GM18517 (cell line): Measurements from ENCODE around the gene PRLH.

Source experiments
- ATAC-seq: cut with Tn5 transposase; IDR thresholded peaks from one replicate; pipeline ENCODE4 v1.9.1; 2021; ENCODE audit warnings: mild to moderate bottlenecking, moderate library complexity; ENCODE audit not compliant: unreplicated experiment

PRLH gene

DNA sequence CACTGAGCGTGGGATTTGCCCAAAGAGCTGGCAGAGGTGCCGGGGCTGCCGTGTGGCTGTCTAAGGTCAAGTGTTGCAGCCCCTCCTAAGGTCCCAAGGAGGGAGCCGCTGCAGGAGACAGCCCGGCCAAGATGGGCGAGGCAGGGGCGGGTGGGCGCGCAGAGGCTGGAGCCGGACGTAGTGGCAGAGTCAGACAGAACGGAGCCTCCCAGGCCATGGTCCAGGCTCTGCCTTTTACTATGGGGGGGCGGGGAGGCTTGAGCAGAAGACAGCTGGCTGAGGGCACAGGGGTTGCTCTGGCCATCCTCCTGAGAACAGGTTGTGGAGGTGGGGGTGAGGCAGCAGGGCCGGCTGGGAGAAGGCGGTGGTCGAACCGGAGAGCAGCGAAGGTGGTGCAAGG lies 27.5 kb upstream of the PRLH start:
- ATAC-seq = no peak

DNA sequence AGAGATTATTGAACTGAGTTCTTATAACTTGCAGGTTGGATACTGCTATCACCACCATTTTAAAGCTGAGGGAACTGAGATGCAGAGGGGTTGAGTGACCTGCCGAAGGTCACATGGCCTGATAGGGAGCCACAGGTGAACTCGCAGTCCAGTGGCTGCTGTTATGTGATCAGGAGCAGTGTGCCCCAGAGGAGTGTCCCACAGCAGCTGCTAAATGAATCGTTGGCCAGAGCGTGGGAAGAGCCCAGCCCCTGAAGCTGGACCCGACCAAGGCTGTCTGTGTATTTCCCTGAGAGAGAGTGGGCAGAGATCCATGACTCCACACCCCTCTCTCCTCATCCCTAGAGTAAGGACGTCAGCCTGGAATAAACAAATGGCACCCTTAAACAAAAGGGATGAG lies 26.7 kb upstream of the PRLH start:
- ATAC-seq = no peak

DNA sequence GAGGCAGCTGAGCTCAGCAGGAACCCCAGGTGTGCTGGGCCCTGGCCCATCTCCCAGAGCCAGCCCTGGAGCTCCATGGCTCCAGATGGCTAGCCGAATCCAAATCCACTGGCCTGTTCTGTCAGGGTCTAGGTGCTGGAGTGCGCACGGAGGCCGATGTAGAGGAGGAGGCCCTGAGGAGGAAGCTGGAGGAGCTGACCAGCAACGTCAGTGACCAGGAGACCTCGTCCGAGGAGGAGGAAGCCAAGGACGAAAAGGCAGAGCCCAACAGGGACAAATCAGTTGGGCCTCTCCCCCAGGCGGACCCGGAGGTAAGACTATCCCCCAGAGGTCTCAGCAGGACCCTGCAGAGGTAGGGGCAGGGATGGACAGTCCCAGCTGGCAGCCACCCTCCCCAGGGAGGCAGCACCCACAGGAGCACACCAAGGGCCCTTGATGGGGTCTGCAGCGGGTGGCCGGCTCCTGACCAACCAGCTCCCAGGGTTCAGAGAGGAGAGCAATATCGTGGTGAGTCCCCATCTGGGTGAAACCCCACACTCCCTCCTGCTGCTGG lies 26.1 kb upstream of the PRLH start:
- no peak for ATAC-seq

DNA sequence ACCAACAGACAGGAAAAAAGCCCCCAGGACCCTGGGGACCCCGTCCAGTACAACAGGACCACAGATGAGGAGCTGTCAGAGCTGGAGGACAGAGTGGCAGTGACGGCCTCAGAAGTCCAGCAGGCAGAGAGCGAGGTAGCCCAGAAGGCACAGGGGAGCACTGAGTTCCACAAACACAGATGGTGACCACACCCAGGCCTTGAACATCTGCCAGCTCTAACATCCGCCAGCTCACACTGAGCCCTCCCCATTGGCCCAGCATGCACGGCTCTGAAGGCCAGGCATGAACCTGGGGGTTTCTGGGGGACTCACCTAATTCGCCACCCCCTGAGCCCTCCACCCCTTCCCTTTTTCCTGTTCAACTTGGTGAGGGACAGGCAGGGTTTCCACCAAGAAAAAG lies 25.6 kb upstream of the PRLH start:
- ATAC-seq = no peak

DNA sequence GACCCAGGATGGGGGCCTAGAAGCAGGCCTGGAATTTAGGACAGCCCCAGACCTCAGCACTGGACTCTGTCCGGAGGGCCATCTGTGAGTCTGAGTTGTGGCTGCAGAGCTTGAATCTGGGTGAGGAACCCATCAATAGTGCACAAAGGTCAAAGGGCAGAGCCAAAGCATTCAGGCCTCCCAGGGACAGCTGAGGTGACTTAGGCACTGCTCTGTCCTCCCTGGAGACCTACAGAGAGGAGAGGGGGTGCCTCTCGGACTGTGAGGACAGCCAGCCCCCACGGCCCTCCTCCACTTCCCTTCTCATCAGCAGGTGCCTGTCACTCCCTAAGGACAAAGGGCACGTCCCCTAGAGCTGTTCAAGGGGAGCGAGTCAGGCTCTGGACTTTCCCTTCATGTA lies 25.1 kb upstream of the PRLH start:
- ATAC-seq = no peak

DNA sequence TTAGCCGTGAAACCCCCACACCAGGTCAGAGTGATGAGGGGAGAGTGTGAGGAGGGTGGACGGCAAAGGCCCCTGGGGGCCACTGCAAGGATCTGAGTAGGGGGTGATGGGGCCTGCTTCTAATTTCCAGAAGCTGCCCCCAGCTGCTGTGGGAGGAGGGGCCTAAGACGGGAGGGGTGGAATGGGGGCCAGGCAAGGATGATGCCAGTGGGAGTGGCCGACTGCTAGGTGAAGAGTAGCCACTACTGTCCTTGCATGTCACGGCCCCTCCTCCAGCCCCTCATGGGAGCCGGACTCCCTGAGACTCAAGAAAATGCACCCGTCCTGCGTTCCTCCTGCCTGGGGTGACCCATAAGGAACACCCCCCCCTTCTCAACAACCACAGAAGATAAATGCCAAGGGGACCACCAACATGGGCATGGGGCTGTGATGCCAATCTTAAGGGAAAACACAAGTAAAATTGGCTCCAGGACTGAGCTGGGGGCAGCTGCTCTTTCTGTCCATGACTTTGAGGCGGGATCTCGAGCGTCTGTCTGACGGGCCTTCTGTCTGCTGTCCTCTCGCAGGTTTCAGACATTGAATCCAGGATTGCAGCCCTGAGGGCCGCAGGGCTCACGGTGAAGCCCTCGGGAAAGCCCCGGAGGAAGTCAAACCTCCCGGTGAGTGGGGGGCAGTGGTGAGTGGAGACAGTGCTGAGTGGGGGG lies 24.2 kb upstream of the PRLH start:
- no peak for ATAC-seq

DNA sequence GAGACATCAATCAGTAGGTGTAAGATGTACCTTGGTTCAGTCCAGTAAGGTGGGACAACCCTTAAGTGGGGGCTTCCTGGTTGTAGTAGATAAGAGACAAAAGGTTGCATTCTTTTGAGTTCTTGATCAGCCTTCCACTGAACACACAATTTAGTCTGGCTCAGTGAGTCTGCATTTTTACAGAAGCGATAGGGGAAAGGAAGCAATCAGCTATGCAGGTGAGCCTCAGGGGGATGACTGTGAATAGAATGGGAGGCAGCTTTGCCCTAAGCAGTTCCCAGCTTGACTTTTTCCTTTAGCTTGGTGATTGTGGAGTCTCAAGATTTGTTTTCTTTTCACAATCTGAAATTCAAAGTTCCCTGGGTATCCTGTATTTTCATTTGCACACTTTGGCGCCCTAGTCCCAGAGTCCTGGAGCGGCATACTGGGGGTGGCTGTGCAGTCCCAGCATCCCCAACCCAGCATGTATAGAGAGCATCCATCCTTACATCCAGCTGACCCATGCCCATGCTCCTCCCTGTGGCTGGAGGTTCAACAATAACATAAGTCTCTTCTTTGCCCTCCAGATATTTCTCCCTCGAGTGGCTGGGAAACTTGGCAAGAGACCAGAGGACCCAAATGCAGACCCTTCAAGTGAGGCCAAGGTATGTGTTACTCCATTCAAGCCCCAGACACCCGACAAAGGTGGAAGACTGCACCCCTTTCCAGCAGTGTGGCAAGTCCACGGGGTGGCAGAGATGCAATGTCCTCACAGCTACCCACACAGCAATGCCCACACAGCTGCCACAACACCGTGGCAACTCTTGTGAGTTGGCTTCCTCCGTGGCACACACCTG lies 20.1 kb upstream of the PRLH start:
- no peak for ATAC-seq

DNA sequence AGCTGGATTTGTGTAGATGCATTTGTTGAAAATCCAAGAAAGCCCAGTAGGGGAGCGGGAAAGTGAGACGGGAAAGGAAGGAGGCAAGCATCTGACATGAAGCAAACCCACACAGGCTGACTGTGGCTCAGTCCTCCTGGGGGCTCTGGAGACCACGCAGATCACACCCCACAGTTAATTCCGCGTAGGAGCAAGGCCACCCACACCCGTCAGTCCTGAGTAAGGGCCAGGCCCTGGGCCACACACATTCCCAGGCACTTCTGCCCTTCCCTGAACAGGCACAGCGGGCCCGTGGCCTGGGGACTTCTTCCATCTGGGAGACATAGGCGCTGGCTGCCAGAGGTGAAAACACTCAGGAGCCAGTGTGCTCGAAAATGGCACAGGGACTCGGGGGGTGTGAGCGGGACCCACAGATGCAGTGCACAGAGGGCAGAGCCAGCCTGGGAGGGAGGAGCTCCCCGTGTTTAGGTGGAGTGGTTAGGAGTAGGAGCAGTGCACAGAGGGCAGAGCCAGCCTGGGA lies 19.4 kb upstream of the PRLH start:
- ATAC-seq = no peak

DNA sequence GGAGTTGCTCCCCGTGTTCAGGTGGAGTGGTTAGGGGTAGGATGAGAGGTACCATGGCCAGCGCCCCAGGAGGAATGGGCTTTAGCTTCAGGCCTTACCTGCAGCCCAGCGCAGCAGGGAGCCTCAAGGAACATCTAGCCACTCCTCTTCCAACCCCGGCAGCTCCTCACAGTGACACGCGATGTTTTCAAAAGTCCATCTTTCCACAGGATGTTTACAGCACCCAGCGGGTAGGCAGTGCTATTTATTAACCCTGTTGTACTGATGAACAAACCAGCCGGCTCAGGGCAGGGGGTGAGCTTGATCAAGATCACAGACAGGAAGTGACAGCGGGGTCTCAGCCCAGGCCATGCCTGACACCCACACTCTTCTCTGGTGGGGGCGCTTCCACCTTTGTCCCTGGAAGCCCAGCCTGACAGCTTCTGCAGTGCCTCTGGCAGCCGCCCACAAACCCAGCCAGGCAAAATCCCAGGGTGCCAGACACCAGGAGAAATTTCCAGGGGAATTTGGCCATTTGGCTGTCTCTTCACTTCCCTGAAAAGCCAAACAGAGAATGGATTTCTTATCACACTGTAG lies 18.4 kb upstream of the PRLH start:
- no peak for ATAC-seq

DNA sequence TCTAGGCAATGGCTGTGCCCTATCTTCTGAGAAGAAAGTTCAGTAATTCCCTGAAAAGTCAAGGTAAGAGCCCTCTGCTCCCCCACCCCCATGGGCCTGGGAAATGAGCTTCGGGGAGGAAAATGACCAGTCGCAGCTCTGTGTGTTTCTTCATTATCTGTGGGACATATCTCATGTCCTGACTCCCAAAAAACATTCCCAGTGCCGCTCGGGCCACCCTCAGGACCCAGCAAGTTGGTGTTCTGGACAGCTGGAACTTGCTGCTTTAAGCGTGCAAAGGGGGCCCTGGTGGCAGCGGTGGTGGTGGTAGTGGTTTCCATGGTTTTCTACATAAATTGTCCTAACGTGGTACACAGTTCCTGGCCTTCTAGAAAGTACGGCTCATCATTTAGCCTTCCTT lies 17.2 kb upstream of the PRLH start:
- no peak for ATAC-seq

DNA sequence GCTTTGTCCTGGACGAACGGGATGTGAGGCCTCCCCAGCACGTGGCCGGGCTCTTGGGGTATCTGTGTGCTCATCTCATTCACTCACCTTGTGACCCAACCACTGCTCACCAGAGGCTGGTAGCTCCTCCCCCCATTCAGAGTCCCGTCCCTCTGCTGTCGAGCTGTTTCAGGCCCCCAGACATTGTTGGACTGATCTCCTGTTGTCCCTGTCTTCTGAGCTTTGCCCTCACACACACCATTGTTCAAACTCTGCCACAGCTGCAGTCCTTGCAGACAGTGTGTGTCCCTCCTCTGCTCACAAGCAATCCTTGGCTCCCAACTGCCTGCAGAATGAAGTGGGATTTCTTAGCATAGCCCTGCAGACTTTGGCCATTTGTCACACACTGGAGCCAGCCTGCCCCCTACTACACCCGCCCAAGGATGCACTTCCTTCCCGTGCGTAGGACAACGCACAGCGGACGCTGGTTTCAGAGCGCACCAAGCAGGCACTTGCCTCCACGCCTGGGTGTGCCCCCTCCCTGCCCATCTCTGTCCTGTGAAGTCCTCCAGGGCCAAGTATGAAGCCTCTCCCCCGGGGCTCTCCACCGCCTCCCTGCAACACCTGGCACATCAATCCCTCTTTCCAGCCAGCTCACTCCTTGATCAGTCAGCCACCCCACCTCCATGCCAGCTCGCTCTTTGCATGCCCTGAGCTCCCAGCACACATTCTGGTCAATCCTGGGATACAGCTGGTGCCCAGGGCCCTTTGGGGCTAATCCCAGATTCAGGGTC lies 16.5 kb upstream of the PRLH start:
- no peak for ATAC-seq

DNA sequence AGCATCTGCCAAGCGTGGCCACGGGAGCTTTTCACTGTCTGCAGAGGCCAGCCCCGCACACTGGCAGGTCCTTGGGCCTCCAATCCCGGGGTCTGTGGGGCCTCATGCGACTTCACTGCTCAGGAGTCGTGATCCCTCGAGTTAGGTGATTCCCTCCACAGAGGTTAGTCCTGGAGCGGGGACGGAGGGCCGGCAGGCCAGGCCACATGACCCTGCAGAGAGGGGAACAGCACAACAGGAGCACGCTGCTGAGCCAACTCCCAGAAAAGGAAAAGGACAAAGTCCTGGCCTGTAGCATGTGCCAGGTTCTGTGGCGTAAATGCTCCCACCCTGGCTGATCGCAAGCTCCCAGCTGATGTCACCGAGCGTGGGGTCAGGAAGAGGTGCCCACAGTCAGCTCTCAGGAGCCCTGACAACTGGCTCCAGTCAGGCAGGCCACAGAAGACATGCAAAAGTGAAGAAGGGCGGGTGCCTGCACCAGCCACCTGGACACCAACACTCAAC lies 15.3 kb upstream of the PRLH start:
- no peak for ATAC-seq

DNA sequence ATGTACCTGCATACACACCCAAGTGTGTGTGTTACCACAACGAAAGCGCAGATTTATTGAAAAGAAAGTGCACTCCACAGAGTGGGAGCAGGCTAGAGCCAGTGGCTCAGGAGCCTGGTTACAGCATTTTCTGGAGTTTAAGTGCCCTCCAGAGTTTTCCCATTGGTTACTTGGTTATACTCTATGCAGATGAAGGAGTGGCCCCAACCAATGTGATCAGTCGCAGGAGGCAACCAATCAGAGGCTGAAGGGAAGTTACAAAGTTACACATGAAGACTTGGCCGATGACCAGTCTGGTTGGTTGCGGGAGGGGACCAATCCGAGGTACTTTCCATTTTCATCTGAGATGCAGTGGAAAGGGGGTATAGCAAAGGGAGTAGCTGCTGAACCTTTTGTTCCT lies 13.5 kb upstream of the PRLH start:
- no peak for ATAC-seq

DNA sequence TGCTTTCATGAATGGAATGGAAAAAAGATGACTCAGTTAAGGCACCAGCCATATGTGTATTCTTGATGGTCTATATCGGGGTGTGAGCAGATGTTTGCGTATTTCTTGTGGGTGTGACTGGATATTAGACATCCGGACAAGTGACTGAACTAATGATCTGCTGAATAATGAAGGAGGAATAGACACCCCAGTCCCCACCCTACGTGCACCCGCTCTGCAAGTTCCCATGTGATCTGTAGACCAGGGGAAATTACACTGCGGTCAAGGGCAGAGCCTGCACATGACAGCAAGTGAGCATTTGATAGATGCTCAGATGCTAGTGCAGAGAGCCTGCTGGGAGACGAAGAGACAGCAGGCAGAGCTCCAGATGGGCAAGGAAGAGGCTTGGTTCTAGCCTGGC lies 12.4 kb upstream of the PRLH start:
- no peak for ATAC-seq

DNA sequence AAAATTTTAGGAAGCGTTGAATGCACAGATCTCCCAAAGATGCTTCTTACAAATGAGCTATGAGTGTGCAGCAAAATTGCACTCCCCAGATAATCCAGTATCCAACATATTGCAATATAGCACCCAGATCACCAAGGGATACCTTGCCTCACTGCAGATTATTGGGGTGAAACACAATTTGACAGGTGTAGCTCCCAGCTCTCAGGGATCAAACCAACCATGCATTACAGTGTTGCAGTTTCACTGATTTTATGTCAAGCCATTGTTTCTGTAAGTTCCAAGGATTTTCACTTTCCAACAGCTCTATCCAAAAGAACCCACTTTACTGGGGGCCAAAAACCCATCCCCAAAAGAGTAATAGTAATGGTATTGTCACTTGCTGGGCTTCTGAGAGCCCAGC lies 10.8 kb upstream of the PRLH start:
- no peak for ATAC-seq

DNA sequence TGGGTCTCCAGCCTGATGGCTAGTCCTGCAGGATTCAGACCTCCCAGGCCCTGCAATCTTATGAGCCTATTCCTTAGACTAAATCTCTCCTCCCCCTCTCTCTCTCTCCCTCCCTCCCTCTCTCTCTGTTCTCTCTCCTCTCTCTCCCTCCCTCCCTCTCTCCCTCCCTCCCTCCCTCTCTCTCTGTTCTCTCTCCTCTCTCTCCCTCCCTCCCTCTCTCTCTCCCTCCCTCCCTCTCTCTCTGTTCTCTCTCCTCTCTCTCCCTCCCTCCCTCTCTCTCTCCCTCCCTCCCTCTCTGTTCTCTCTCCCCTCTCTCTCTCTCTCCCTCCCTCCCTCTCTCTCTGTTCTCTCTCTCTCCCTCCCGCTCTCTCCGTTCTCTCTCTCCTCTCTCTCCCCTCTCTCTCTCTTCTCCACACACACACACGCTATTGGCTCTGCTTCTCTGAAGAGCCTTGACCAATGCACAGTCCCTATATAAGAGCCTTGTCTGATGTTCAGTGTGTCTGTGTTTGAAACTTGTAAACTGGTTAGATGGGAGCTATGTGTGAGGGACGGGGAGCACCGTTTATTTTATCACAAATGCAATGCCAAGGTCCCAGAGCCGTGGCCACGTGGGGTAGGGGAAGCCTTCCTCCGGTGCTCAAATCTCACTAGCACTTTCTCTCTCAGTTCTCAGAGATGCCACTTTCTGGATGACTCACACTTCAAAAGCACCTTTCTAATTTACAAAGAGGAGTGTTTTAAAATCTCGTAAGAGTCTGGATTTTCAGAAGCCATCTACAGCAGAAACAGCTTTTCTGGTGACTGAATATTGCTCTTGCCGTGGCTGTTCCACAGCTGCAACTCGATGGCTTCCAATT lies 9.4 kb upstream of the PRLH start:
- peak; percentile 91 for ATAC-seq

DNA sequence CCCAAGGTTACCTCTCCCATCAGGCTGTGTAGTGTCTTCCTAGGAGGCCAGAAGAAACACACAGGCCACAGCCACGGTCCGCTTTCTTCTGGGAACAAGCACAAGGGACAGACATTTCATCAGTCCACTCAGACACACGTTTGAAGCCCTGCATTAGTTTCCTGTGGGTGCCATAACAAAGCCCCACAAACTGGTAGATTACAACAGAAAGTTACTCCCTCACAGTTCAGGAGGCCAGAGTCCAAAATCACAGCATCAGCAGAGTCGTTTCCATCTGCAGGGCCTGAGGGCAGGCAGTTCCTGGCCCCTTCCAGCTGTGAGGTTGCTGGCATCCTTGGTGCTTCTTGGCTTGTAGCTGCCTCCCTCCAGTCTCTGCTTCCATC lies 8.8 kb upstream of the PRLH start:
- ATAC-seq = peak; percentile 11

DNA sequence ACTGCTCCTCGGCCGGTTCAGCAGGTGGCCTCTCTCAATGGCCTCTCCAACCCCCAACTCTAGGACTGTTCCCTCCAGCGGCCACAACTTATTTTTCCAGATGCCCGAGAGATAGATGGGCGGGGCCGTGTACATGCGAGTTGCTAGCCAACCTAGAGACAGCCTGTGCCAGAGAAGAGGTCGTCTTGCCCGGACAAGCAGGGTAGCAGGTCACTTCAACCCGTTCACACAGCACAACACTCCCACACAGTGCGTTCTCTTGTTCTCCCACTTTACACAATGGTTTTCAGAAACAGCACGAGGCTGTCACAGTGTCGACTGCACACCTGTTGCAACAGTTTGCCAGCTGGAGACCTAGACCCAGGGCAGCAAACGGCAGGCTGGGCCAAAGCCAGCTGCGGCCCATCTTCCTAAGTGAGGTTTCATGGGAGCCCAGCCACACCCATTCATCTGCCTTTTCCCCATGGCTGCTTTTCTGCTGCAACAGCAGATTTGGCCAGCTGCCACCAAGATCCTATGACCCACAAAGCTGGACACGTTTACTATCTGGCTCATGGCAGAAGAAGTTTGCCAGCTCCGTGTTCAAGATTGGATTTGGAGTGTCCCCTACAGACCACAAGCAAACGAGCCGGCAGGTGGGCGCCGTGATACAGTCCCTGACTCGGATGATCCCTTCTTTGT lies 7.3 kb upstream of the PRLH start:
- no peak for ATAC-seq

DNA sequence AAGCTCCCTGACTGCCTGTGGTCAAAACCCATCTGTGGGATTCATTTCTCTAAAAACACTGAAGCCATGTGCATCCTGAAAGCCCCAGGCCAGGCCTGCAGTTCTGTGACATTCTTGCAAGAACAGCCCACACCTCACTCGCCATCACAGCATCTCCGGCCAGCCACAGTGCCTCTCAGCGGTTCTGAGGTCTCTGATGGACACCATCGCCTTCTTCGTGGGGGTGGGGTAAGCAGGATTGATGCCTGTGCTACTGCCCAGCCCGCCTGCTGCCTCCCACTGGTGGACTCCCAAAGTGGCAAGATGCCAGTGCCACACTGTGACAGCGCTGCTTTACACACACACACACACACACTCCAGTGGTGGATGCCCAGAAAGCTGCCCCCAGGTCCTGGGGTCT lies 5.2 kb upstream of the PRLH start:
- no peak for ATAC-seq
